Measurements from ENCODE around the gene CYP3A5.

GRCh38 chr7:99719996-99720769 is 40.4 kb upstream of the CYP3A5 start:
- TF ChIP-seq EZH2 (IDR thresholded peaks at IDR 0.05; ENCODE audit: insufficient read depth, low read length) (no peak), CTCF (IDR thresholded peaks at IDR 0.05; ENCODE audit: insufficient read depth, low read depth, low read length) (no peak)
